Measurements from ENCODE around the gene TOP1.

DNA sequence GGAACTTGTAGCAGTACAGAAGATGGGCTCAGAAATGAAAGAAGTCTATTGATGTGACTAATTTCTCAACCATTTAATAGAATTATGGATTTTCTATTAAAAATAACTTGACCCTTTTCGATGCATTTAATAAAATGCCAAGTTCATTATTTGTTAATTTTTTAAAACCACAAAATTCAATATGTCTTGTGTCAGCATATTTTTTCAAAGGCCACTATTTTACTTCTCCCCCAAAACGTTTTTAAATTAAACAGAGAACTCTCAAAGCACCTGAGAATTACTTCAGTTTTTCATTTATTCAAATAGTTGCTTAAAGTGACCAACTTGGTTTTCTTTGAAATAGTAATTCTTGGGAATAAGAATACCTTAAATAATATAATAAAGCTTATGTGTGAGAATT, 8.6 kb downstream of the TOP1 start:
- no peak for TF ChIP-seq POLR2A (IDR thresholded peaks at IDR 0.05; ENCODE audit: low read length)
- no peak for TF ChIP-seq GATA1 (IDR thresholded peaks at IDR 0.05; ENCODE audit: low read depth, low read length)
